Measurements from ENCODE around the gene CELA2B.

Gene CELA2B

GRCh38 chr1:15524021-15524282 is 48.0 kb downstream of the CELA2B start, which contains the start of gene CASP9:
CASP9 (minus strand) TSS chr1:15524215; CDS start chr1:15524200, 15 bp downstream.
- DNase-seq (ENCODE audit: extremely low read depth in 1 of 2, low read depth in 1 of 2): no peak

- peak; percentile 97 to 99 for DNase-seq (ENCODE audit: extremely low read depth in 1 of 2, low read depth in 1 of 2)
Measured at GRCh38 chr1:15524283-15525049, 48.6 kb downstream of the CELA2B start.

- DNase-seq (ENCODE audit: extremely low read depth in 1 of 2, low read depth in 1 of 2): no peak
Measured at GRCh38 chr1:15525050-15526020, 49.4 kb downstream of the CELA2B start.

GRCh38 chr1:15526021-15526489 is 50.2 kb downstream of the CELA2B start:
- DNase-seq (ENCODE audit: extremely low read depth in 1 of 2, low read depth in 1 of 2): no peak

GRCh38 chr1:15526490-15527339 is 50.8 kb downstream of the CELA2B start, which contains the start of gene DNAJC16:
DNAJC16 (plus strand) TSS chr1:15526848; CDS start chr1:15529106, 2,258 bp downstream.
- DNase-seq (ENCODE audit: extremely low read depth in 1 of 2, low read depth in 1 of 2): peak; percentile 91 to 98

GRCh38 chr1:15531003-15531402 is 55.1 kb downstream of the CELA2B start:
- DNase-seq (ENCODE audit: extremely low read depth in 1 of 2, low read depth in 1 of 2): no peak

GRCh38 chr1:15531682-15532081 is 55.8 kb downstream of the CELA2B start:
- DNase-seq (ENCODE audit: extremely low read depth in 1 of 2, low read depth in 1 of 2): no peak

GRCh38 chr1:15538771-15539170 is 62.9 kb downstream of the CELA2B start:
- DNase-seq (ENCODE audit: extremely low read depth in 1 of 2, low read depth in 1 of 2): no peak

- no peak for DNase-seq (ENCODE audit: extremely low read depth in 1 of 2, low read depth in 1 of 2)
Measured at GRCh38 chr1:15540186-15540585, 64.3 kb downstream of the CELA2B start.
